ENCODE results near the gene SNX4.

The SNX4 gene

GRCh38 chr3:125401402-125401801 is 118.6 kb downstream of the SNX4 start:
- DNase-seq, result no peak

GRCh38 chr3:125398952-125399351 is 121.0 kb downstream of the SNX4 start:
- no peak for DNase-seq
